Right cardiac atrium (tissue), 5 donors: ENCODE data around the gene STARD9. TPM values are rescaled to one million over a fixed set of nuclear protein-coding genes. Genes with fewer than 3 reads are reported as not detected.
"Not testable (repeated sequence)": the region's sequence is repeated elsewhere in the genome, so short reads cannot be mapped to it uniquely, and the experiment has no call there.

Experiments used
- ATAC-seq, 2 donors: fragments of 200-7000 bp; cut with Tn5 transposase; one replicate each; pipeline versions ENCODE4 v1.8.0 to v1.9.1; 2020; ENCODE audit warnings: moderate library complexity in 2 of 2, mild to moderate bottlenecking in 1 of 2
- DNase-seq, 3 donors: peaks; one replicate each; pipeline ENCODE4 v3.0.0-alpha.2; 2020
- H3K27ac ChIP-seq: one replicate; pipeline ENCODE4 v1.5.1; 2013; ENCODE audit warnings: mild to moderate bottlenecking, low read length, control low read depth, moderate library complexity
- H3K27me3 ChIP-seq: one replicate; pipeline ENCODE4 v1.6.1; 2013; ENCODE audit not compliant: control insufficient read depth, insufficient read depth
- H3K4me1 ChIP-seq: one replicate; pipeline ENCODE4 v1.6.1; 2013; ENCODE audit warnings: low read length; ENCODE audit not compliant: control insufficient read depth, insufficient read depth
- H3K4me3 ChIP-seq: one replicate; pipeline ENCODE4 v1.5.1; 2013; ENCODE audit warnings: low read length, control low read depth
- H3K9me3 ChIP-seq: one replicate; pipeline ENCODE4 v1.6.1; 2013; ENCODE audit warnings: low read length; ENCODE audit not compliant: control insufficient read depth
- WGBS: extraction: QIAGEN DNeasy Blood & Tissue Kit; methylation state at CpG from one replicate; pipeline ENCODE4 v1.1.7; 2013; 5-methylcytosine and 5-hydroxymethylcytosine counted together
- intact Hi-C, 4 donors: fragments of 100-400 bp; cut with DNase I; formaldehyde crosslinking; loops; one replicate each; pipeline versions ENCODE4 v1.11.0 to v1.14.0; 2022 to 2023
- polyA plus RNA-seq: library from polyadenylated mRNA; stranded (reverse); fragments of 200-250 nt; gene quantifications from one replicate; pipeline ENCODE4 v1.2.3, GENCODE V29; 2013
- total RNA-seq, 4 donors: library from RNA; stranded (reverse); fragmentation: NEBNext Ultra II Directional; extraction: Animal tissue kit (Norgen Biotek cat#: 25700); gene quantifications; one replicate each; pipeline ENCODE4 v1.2.1, GENCODE V29; 2021
- donor health status: healthy with polysubstance abuse.
- donor health status: DM: no; HTN: yes; CAD: no.
- donor health status: DM: no; HTN: no; CAD: no.
- donor health status: DM: no; HTN: yes; CAD: no; lungs with severe emphysema.
- donor health status: DM: yes; HTN: yes; CAD: no.

STARD9 gene
- total and polyA plus RNA-seq, 5 donors: 8.6 to 12.0 (median 10.9) TPM

DNA sequence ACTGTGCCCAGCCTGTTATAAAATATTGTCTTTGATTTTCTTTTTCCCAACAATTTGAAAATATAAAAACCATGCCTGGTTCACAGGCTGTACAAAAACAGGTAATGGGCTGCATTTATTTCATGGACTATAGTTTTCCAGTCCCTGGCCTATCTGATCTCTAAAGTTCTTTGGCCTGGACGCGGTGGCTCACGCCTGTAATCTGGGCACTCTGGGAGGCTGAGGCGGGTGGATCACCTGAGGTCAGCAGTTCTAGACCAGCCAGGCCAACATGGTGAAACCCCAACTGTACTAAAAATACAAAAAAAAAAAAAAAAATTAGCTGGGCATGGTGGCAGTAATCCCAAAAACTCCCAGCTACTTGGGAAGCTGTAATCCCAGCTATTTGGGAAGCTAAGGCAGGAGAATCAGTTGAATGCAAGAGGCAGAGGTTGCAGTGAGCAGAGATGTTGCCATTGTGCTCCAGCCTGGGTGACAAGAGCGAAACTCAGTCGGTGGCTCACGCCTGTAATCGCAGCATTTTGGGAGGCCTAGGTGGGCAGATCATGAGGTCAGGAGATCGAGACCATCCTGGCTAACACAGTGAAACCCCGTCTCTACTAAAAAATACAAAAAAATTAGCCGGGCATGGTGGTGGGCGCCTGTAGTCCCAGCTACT, 18.7 kb upstream of the STARD9 start:
- intact Hi-C loops: loop anchor here in 1 of 4 donors (10.0 kb wide), 1 partner anchor 88 kb away; no protein-coding TSS in a partner anchor
- not testable (repeated sequence) for H3K4me3 ChIP-seq, H3K4me1 ChIP-seq, H3K9me3 ChIP-seq, H3K27me3 ChIP-seq, DNase-seq, H3K27ac ChIP-seq
- ATAC-seq: peak; percentile 38 to 48
- WGBS: 95% methylated on average over 11 of the region's 12 CpGs

DNA sequence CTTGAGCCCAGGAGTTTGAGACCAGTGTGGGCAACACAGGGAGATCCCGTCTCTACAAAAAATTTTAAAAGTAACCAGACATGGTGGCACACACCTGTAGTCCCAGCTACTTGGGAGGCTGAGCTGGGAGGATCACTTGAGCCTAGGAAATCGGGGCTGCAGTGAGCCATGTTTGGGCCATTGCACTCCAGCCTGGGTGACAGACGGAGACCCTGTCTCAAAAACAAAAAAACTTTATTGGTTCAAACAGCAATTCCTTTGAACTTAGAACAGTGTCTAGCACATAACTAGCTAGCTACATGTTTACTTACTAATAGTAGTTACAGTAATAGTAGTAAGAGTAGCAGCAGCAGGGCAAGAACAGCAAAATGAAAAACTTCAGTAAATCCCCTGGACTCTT, 16.7 kb upstream of the STARD9 start:
- Histone ChIP-seq H3K9me3 (no peaks in the 10 kb centered on the region), H3K27me3 (no peaks in the 10 kb centered on the region), H3K27ac (no peak overlapping the region), H3K4me3 (no peak overlapping the region), H3K4me1 (no peaks in the 10 kb centered on the region)
- WGBS: 97% methylated on average over 3 of the region's 3 CpGs
- intact Hi-C loops: loop anchor here in 1 of 4 donors (10.0 kb wide), 1 partner anchor 86 kb away; no protein-coding TSS in a partner anchor
- no peak for DNase-seq
- ATAC-seq: no peak

DNA sequence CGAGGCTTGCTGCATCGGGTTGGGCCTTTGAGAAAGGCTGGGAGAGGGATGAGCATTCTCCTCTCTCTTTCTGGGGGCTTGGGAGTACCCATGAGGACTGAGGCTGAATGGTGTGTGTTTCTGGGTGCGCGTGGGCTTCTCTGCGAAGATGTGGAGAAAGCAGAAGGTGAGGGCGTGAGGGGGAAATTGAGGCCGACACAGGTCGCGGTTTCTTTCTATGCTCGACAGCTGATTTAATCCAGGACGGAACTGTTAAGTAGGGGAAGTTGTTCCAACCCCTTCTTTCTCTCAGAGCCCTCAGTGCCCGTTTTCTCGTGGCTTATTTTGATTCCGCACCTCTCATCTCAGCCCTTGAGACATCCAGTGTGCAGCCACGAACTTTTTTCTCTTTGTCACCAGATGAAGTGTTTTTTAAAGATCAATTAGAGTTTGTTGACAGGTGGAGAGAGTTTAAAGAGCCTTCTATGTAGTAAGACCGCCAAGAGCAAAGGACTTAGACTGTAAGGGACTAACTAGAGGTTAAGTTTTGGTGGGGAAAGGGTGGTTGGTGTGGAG, 711 bp downstream of the STARD9 start:
- DNase-seq (no peak), ATAC-seq (no peak)
- 3% methylated on average over 16 of the region's 16 CpGs for WGBS
- Histone ChIP-seq H3K9me3 (no peaks in the 10 kb centered on the region), H3K27me3 (no peaks in the 10 kb centered on the region), H3K4me3 (peak overlapping the region; percentile 77), H3K4me1 (peaks cover 4% of the 10 kb centered on the region), H3K27ac (peak overlapping the region; percentile 85)
- intact Hi-C loops: no loop called here

DNA sequence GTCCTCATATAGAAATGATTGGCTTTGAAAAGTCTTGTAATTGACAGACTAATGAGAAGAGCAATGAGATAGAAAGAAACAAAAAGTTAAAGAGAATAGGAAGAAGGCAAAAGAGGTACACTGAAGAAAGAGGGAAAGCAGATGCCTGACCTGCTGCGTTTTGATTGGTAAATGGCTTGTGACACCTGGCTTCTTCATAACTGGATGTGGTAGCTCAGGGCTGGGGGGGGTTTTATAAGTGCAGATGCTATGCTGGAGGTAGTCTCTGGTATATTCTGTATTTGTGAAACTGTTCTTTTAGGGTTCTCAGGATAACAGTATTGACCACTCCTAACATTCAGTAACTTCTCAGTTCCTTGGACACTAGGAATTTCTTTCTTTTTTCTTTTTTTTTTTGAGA, 1.4 kb downstream of the STARD9 start:
- intact Hi-C loops: no loop called here
- 82% methylated on average over 1 of the region's 1 CpG for WGBS
- no peak for ATAC-seq
- H3K4me3 ChIP-seq: no peak overlapping the region
- no peak for DNase-seq
- H3K27ac ChIP-seq: no peak overlapping the region
- H3K9me3 ChIP-seq: no peaks in the 10 kb centered on the region
- peaks cover 6% of the 10 kb centered on the region for H3K4me1 ChIP-seq
- no peaks in the 10 kb centered on the region for H3K27me3 ChIP-seq

DNA sequence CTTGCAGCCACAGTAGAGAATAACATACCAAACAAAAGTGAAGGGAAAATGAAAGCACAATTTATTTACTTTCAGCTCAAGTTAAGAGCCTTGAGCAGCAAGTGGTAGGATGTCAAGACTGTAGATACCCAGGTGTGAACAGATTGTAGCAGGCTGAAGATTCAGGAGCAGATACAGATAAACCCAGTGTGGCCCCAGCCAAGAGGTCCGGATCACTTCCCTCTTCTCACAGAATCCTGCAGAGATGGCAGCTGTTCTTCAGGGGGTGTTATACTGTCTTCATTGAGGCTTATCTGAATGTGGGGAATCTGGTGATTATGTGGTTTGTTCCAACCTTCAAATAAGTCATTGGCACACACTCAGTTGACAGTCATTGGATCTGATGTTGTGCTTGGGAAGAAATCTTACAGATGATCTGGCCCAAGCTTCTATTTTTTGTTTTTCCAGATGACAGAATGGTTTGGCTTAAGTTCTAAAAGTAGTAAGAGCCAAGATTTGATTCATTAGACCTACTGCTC, 2.2 kb downstream of the STARD9 start:
- no peaks in the 10 kb centered on the region for H3K27me3 ChIP-seq
- H3K9me3 ChIP-seq: no peaks in the 10 kb centered on the region
- ATAC-seq (no peak), DNase-seq (no peak)
- H3K27ac ChIP-seq: peak overlapping the region; percentile 33
- intact Hi-C loops: no loop called here
- H3K4me3 ChIP-seq: peak overlapping the region; percentile 7
- WGBS: 24% methylated on average over 1 of the region's 1 CpG
- peaks cover 6% of the 10 kb centered on the region for H3K4me1 ChIP-seq

DNA sequence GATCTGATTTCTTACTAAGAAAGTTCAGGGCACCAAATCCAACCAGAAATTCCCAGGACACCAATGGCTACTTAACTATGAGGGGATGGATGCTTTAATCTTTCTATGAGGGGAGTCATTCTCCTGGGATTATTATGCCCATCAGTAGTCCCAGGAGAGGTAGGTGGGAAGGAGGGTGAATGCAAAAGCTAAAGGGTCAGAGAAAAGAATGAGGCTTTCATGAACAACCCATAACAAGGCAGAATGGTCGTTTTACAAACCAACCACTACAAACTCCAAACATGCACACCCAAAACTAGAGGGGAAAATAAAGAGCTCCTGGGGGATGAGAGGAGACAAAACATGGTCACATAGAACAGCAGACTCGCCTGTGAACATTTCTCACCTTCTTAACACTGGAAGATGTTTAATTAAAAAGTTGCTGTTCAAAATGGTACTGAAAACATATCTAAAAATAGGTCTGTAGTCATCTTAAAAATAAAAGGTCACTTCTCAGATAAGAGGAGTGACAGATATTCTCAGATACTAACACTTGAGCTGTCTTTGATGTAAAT, 3.7 kb downstream of the STARD9 start:
- Histone ChIP-seq H3K4me1 (peaks cover 6% of the 10 kb centered on the region), H3K9me3 (no peaks in the 10 kb centered on the region), H3K4me3 (no peak overlapping the region), H3K27ac (no peak overlapping the region), H3K27me3 (no peaks in the 10 kb centered on the region)
- no peak for DNase-seq
- ATAC-seq: no peak
- WGBS: 76% methylated on average over 2 of the region's 2 CpGs
- intact Hi-C loops: no loop called here

DNA sequence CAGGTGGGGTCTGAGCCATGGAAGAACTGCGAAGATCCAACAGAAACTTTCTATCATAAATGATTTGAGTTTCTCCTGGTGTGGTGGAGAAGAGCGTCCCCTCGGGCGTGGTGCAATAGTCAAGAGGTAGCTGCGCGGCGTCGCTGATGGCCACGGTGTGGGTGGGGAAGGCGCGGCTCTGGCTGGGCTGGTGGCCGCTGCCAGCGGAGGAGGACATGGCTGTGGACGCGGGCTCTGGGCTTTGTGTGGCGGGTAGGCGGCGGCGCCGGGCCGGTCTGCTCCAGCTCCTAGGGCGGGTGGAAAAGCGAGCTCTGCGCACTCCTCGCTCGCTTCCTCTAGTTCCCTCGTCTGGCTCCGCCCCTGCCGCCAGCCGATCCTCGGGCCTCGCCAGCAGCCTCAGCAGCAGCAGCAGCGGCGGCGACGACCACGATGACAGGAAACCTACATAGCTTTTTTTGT, 5.9 kb downstream of the STARD9 start:
- no peaks in the 10 kb centered on the region for H3K9me3 ChIP-seq
- WGBS: 2% methylated on average over 37 of the region's 37 CpGs
- H3K27me3 ChIP-seq: no peaks in the 10 kb centered on the region
- peak overlapping the region; percentile 86 for H3K27ac ChIP-seq
- peaks cover 10% of the 10 kb centered on the region for H3K4me1 ChIP-seq
- intact Hi-C loops: loop anchor here in 1 of 4 donors (10.0 kb wide), 1 partner anchor 74 kb away; no protein-coding TSS in a partner anchor
- peak; percentile 91 to 97 (median 96) for DNase-seq
- H3K4me3 ChIP-seq: peak overlapping the region; percentile 45
- peak; percentile 96 to 97 for ATAC-seq

DNA sequence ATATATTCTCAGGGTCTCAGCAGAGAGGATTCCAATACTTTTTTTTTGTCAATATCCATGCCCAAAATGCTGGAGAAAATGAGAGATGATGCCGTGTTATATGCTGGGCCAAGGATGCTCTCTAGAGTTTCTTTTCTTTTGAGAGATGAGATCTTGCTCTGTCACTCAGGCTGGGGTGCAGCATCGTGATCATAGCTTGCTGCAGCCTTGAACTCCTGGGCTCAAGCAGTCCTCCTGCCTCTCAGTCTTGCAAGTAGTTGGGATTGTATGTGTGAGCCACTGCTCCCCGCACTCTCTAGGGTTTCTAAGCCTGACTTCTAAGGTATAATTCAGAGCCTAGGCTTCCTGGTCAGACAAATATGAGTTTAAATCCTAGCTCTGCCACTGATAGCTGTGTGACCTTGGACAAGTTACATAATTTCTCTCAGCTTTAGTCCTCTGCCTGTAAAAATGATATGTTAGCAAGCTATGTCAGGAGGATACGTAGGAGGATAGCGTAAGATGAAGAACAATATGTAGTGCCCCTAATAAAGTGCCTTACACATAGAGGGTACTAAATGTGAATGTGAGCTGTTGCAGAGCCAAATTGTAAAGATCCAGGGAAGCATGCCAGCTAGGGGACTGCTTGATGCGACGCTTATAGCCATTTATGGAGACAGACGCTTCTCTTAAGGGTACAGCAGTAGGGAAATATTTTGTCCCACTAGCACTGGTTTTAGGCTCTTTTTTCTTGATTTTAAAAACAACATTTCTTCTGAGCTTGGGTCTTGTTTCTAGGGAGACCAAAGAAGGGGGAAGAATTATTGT, 7.4 kb downstream of the STARD9 start:
- Histone ChIP-seq H3K27ac (peak overlapping the region; percentile 17), H3K9me3 (no peaks in the 10 kb centered on the region), H3K4me1 (peaks cover 10% of the 10 kb centered on the region), H3K4me3 (peak overlapping the region; percentile 41), H3K27me3 (no peaks in the 10 kb centered on the region)
- 48% methylated on average over 8 of the region's 8 CpGs for WGBS
- intact Hi-C loops: loop anchor here in 1 of 4 donors (10.0 kb wide), 1 partner anchor 72 kb away; no protein-coding TSS in a partner anchor
- ATAC-seq: no peak
- no peak for DNase-seq

DNA sequence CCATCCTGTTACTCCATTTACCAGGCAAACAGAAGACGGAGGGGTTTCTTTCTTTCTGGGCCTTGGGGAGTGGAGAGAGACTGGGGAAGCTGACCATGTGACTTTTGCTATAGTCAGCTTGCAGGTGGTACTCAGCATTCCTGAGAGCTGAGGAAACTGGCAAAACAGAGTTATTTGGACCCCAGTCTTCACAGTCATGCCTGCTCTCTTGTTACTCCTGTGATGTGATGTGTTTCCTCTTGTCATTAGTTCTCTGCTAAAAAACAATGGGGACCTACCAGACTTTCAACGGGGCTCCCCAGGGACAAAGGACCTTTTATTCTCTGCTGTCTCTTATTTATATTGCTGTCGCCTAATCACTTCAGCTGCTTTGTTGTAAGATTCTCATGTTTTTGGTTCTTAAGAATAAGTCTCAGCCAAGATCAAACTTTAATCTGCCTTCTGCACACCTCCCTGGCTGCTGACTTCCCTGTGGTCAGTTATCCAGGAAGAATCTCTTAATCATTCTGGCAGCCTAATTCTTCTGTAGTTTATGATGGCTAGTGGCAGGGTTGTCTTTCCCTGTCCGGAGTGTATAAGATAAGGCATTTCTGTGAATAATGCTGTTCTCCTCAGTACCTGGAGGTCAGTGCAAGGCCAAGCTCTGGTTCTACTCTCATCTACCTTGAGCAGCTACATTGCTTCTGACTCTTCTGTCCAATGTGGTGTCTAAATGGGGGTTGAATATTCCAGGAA, 8.8 kb downstream of the STARD9 start:
- Histone ChIP-seq H3K4me3 (peak overlapping the region; percentile 41), H3K27ac (peak overlapping the region; percentile 11), H3K9me3 (no peaks in the 10 kb centered on the region), H3K27me3 (no peaks in the 10 kb centered on the region), H3K4me1 (peaks cover 6% of the 10 kb centered on the region)
- intact Hi-C loops: loop anchor here in 1 of 4 donors (10.0 kb wide), 1 partner anchor 71 kb away; no protein-coding TSS in a partner anchor
- WGBS: 18% methylated on average over 4 of the region's 4 CpGs
- ATAC-seq (no peak), DNase-seq (no peak)

DNA sequence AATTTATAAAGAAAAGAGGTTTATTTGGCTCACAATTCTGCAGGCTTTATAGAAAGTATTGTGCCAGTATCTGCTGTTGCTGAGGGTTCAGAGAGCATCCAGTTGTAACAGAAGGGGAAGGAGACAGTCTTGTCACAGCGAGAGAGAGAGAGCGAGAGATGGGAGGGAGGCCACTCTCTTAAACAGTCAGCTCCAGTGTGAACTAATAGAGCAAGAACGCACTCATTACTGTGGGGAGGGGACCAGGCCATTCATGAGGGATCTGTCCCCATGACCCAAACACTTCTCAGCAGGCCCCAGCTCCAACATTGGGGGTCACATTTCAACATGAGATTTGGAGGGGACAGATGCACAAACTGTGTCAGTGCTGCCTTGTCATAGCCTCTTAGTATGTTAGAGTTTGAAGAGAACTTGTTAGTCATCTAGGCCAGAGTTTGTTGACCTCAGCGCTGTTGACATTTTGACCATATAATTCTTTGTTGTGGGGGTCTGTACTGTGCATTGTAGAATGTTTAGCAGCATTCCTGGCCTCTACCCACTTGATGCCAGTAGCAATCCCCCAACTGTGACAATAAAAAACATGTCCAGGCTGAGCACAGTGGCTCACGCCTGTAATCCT, 15.3 kb downstream of the STARD9 start:
- no peaks in the 10 kb centered on the region for H3K9me3 ChIP-seq

More for the DNA sequence above, 15.3 kb downstream of the STARD9 start:
- DNase-seq (no peak), ATAC-seq (no peak)
- 90% methylated on average over 5 of the region's 5 CpGs for WGBS
- H3K27ac ChIP-seq: peak overlapping the region; percentile 26
- intact Hi-C loops: no loop called here
- no peak overlapping the region for H3K4me3 ChIP-seq
- no peaks in the 10 kb centered on the region for H3K27me3 ChIP-seq
- H3K4me1 ChIP-seq: no peaks in the 10 kb centered on the region
